SK-N-SH treated with all-trans-retinoic acid at 6 μM for 48 hours (cell line): ENCODE results near the gene TMEM89.

Experiments
- ATAC-seq: fragments of 200-7000 bp; cut with Tn5 transposase; 3 replicates; pipeline ENCODE4 v1.9.1; 2020; ENCODE audit warnings: mild to moderate bottlenecking, moderate library complexity
- BACH2 ChIP-seq: fragments of 250-450 bp; sonication (Bioruptor Pico); IDR thresholded peaks from 2 replicates; pipeline ENCODE4 v1.9.0; 2021; ENCODE audit warnings: mild to moderate bottlenecking, borderline replicate concordance
- CREB5 ChIP-seq: fragments of 250-450 bp; sonication (Bioruptor Pico); IDR thresholded peaks from 2 replicates; pipeline ENCODE4 v1.5.1; 2020; ENCODE audit warnings: low read depth, mild to moderate bottlenecking, moderate library complexity
- CSDC2 ChIP-seq: fragments of 250-450 bp; sonication (Bioruptor Pico); IDR thresholded peaks from 2 replicates; pipeline ENCODE4 v1.5.0; 2020; ENCODE audit warnings: mild to moderate bottlenecking, moderate library complexity
- CSRNP3 ChIP-seq: fragments of 250-450 bp; sonication (Bioruptor Pico); IDR thresholded peaks from 2 replicates; pipeline ENCODE4 v1.5.1; 2021; ENCODE audit warnings: mild to moderate bottlenecking, moderate library complexity
- ESRRG ChIP-seq: fragments of 250-450 bp; sonication (Bioruptor Pico); IDR thresholded peaks from 2 replicates; pipeline ENCODE4 v1.6.1; 2021; ENCODE audit warnings: mild to moderate bottlenecking
- ISL1 ChIP-seq: fragments of 250-450 bp; sonication (Bioruptor Pico); IDR thresholded peaks from 2 replicates; pipeline ENCODE4 v2.1.2; 2022; ENCODE audit warnings: mild to moderate bottlenecking, moderate library complexity
- OSR1 ChIP-seq: fragments of 250-450 bp; sonication (Bioruptor Pico); IDR thresholded peaks from 2 replicates; pipeline ENCODE4 v1.8.0; 2022; ENCODE audit warnings: moderate library complexity, mild to moderate bottlenecking, inconsistent platforms
- PATZ1 ChIP-seq: fragments of 250-450 bp; sonication (Bioruptor Pico); IDR thresholded peaks from 2 replicates; pipeline ENCODE4 v1.8.0; 2020; ENCODE audit warnings: mild to moderate bottlenecking, moderate library complexity, borderline replicate concordance
- POU6F1 ChIP-seq: fragments of 250-450 bp; sonication (Bioruptor Pico); IDR thresholded peaks from 2 replicates; pipeline ENCODE4 v1.8.0; 2021; ENCODE audit warnings: low read depth, mild to moderate bottlenecking, moderate library complexity, borderline replicate concordance
- PPARA ChIP-seq: fragments of 250-450 bp; sonication (Bioruptor Pico); IDR thresholded peaks from 2 replicates; pipeline ENCODE4 v1.5.0; 2020; ENCODE audit warnings: mild to moderate bottlenecking, borderline replicate concordance
- RARB ChIP-seq: fragments of 250-450 bp; sonication (Bioruptor Pico); IDR thresholded peaks from 2 replicates; pipeline ENCODE4 v1.8.0; 2021; ENCODE audit warnings: mild to moderate bottlenecking, moderate library complexity
- SNAI2 ChIP-seq: fragments of 250-450 bp; sonication (Bioruptor Pico); IDR thresholded peaks from 2 replicates; pipeline ENCODE4 v1.5.0; 2020; ENCODE audit warnings: mild to moderate bottlenecking, moderate library complexity
- TOX ChIP-seq: fragments of 250-450 bp; sonication (Bioruptor Pico); IDR thresholded peaks from 2 replicates; pipeline ENCODE4 v1.8.0; 2021; ENCODE audit warnings: mild to moderate bottlenecking, moderate library complexity, borderline replicate concordance
- TSHZ2 ChIP-seq: fragments of 250-450 bp; sonication (Bioruptor Pico); IDR thresholded peaks from 2 replicates; pipeline ENCODE4 v1.5.0; 2020; ENCODE audit warnings: mild to moderate bottlenecking, moderate library complexity
- ZFP3 ChIP-seq: fragments of 250-450 bp; sonication (Bioruptor Pico); IDR thresholded peaks from 2 replicates; pipeline ENCODE4 v1.5.0; 2020; ENCODE audit warnings: mild to moderate bottlenecking, moderate library complexity
- ZFP30 ChIP-seq: fragments of 450-650 bp; formaldehyde crosslinking; IDR thresholded peaks from 2 replicates; pipeline ENCODE4 v1.5.0; 2022; ENCODE audit warnings: mild to moderate bottlenecking, moderate library complexity
- ZNF565 ChIP-seq: fragments of 450-650 bp; formaldehyde crosslinking; conservative IDR thresholded peaks from 2 replicates; pipeline ENCODE4 v1.5.0; 2020; ENCODE audit warnings: low read depth, mild to moderate bottlenecking, moderate library complexity
- ZNF70 ChIP-seq: fragments of 450-650 bp; formaldehyde crosslinking; IDR thresholded peaks from 2 replicates; pipeline ENCODE4 v1.5.0; 2020; ENCODE audit warnings: mild to moderate bottlenecking, moderate library complexity
- ZNF8 ChIP-seq: fragments of 450-650 bp; formaldehyde crosslinking; IDR thresholded peaks from 2 replicates; pipeline ENCODE4 v1.5.0; 2020; ENCODE audit warnings: mild to moderate bottlenecking, moderate library complexity

TMEM89 gene

GRCh38 chr3:48662753-48663488, 41.4 kb upstream of the TMEM89 start, which contains the start of gene CELSR3:
Gene CELSR3 (minus strand): TSS chr3:48662886. CDS start chr3:48662634, 252 bp downstream.
- TF ChIP-seq PPARA (CRISPR knock-in tag): no peak
- TF ChIP-seq PATZ1 (CRISPR knock-in tag): no peak
- no peak for TF ChIP-seq OSR1 (CRISPR knock-in tag)
- TF ChIP-seq ESRRG (CRISPR knock-in tag): peak; percentile 34; the same call in 1 of the 2 replicates
- TF ChIP-seq SNAI2 (CRISPR knock-in tag): 0 out of 2 replicates have a peak, but pooled peaks have one; percentile 22
- TF ChIP-seq ISL1: no peak
- TF ChIP-seq CREB5 (CRISPR knock-in tag): peak; percentile 65; the same call in 1 of the 2 replicates
- TF ChIP-seq ZNF565 (CRISPR knock-in tag): no peak
- TF ChIP-seq, all 23 proteins: peak for 3
- peak; percentile 78 for ATAC-seq

- ATAC-seq: no peak
- no peak for TF ChIP-seq ZNF565 (CRISPR knock-in tag)
- TF ChIP-seq POU6F1 (CRISPR knock-in tag): no peak
- TF ChIP-seq PATZ1 (CRISPR knock-in tag): no peak
- TF ChIP-seq TOX (CRISPR knock-in tag): no peak
- TF ChIP-seq ZFP3 (CRISPR knock-in tag): no peak
- no peak for TF ChIP-seq CREB5 (CRISPR knock-in tag)
- TF ChIP-seq ZNF8: no peak
- no peak for TF ChIP-seq RARB (CRISPR knock-in tag)
Measured at GRCh38 chr3:48662145-48662752, 40.7 kb upstream of the TMEM89 start.

GRCh38 chr3:48661501-48662144, 40.1 kb upstream of the TMEM89 start:
- TF ChIP-seq ESRRG (CRISPR knock-in tag): no peak
- no peak for TF ChIP-seq ZNF8
- TF ChIP-seq CSRNP3 (CRISPR knock-in tag): no peak
- TF ChIP-seq SNAI2 (CRISPR knock-in tag): no peak
- no peak for TF ChIP-seq PATZ1 (CRISPR knock-in tag)
- peak; percentile 78; the same call in 1 of the 2 replicates for TF ChIP-seq CSDC2
- no peak for TF ChIP-seq TOX (CRISPR knock-in tag)
- TF ChIP-seq ZFP30 (CRISPR knock-in tag): no peak
- TF ChIP-seq ZFP3 (CRISPR knock-in tag): 0 out of 2 replicates have a peak, but pooled peaks have one; percentile 61
- no peak for TF ChIP-seq ZNF70
- no peak for TF ChIP-seq BACH2 (CRISPR knock-in tag)
- TF ChIP-seq TSHZ2 (CRISPR knock-in tag): no peak
- ATAC-seq: no peak
